ENCODE measurements around the gene TMEM127. TPM values are rescaled to one million over a fixed set of nuclear protein-coding genes. Genes with fewer than 3 reads are reported as not detected.

Gene TMEM127
- total RNA-seq, 2 donors from 2014 or later = 40.4 to 50.4 TPM

GRCh38 chr2:96198921-96199320, 66.9 kb downstream of the TMEM127 start:
- 95% methylated on average over 2 of the region's 2 CpGs for WGBS
- H3K4me1 ChIP-seq (replicated peaks) = no peaks in the 10 kb centered on the region
- DNase-seq (ENCODE audit: low spot score) = no peak
- TF ChIP-seq POLR2A (IDR thresholded peaks at IDR 0.05) (no peak), CTCF (IDR thresholded peaks at IDR 0.05) (no peak), POLR2AphosphoS5 (IDR thresholded peaks at IDR 0.05) (no peak)
- no peaks in the 10 kb centered on the region for H3K9me3 ChIP-seq
- H3K27me3 ChIP-seq (replicated peaks; ENCODE audit: insufficient read depth) = no peaks in the 10 kb centered on the region
- H3K4me3 ChIP-seq = no peak overlapping the region
- no peak overlapping the region for H3K27ac ChIP-seq
- intact Hi-C loops (cut with DNase I) = no loop called here
- H3K36me3 ChIP-seq = no peaks in the 10 kb centered on the region

Other genes starting within 250 kb of the TMEM127 start
- 10 to 100 TPM in 1 of 2 donors, under 1 TPM in 1; 0.96 to 19.5 TPM for gene GPAT2, start 231.1 kb downstream of the TMEM127 start, total RNA-seq
- gene ADRA2B, start 149.4 kb downstream of the TMEM127 start, total RNA-seq = 1 to 10 TPM in 1 of 2 donors, under 1 TPM in 1; 0.23 to 5.0 TPM
- gene ASTL, start 127.5 kb downstream of the TMEM127 start, total RNA-seq = under 1 TPM in 1 of 2 donors, not detected in 1; 0.57 TPM
- gene DUSP2, start 120.6 kb downstream of the TMEM127 start, total RNA-seq = 10 to 100 TPM in 1 of 2 donors, 1 to 10 TPM in 1; 5.2 to 45.7 TPM
- gene STARD7, start 57.2 kb downstream of the TMEM127 start, total RNA-seq = 100 to 1,000 TPM in 1 of 2 donors, 10 to 100 TPM in 1; 93.1 to 141 TPM
- 100 to 1,000 TPM; 108 to 135 TPM for gene CIAO1, start 228 bp upstream of the TMEM127 start, total RNA-seq
- gene SNRNP200, start 39.5 kb upstream of the TMEM127 start, total RNA-seq = 100 to 1,000 TPM; 117 to 148 TPM
- gene ITPRIPL1, start 59.3 kb upstream of the TMEM127 start, total RNA-seq = 1 to 10 TPM; 1.8 to 8.9 TPM
- gene NCAPH, start 69.8 kb upstream of the TMEM127 start, total RNA-seq = 10 to 100 TPM in 1 of 2 donors, 1 to 10 TPM in 1; 1.2 to 11.2 TPM
- gene NEURL3, start 239.4 kb upstream of the TMEM127 start, total RNA-seq = 10 to 100 TPM in 1 of 2 donors, 1 to 10 TPM in 1; 8.9 to 28.9 TPM